Prostate gland (tissue), 2 donors: Measurements from ENCODE around the gene REXO4. TPM values are rescaled to one million over a fixed set of nuclear protein-coding genes. Genes with fewer than 3 reads are reported as not detected.
"Not testable (repeated sequence)": the region's sequence is repeated elsewhere in the genome, so short reads cannot be mapped to it uniquely, and the experiment has no call there.

Experiments used
- DNase-seq: peaks from one replicate; pipeline ENCODE4 v3.0.0-alpha.2; 2019; ENCODE audit warnings: low spot score
- H3K27ac ChIP-seq, 2 donors: fragments of 200-600 bp; sonication (generic); 2 replicates each; pipeline ENCODE4 v1.5.1; 2017 to 2019
- H3K27me3 ChIP-seq: fragments of 200-600 bp; sonication (generic); replicated peaks from 2 replicates; pipeline ENCODE4 v1.5.1; 2019; ENCODE audit not compliant: insufficient read depth
- H3K36me3 ChIP-seq, 2 donors: fragments of 200-600 bp; sonication (generic); 1 replicate in 1 of 2; 2 replicates in 1 of 2; pipeline versions ENCODE4 v1.5.1 to v1.8.1; 2017 to 2019
- H3K4me1 ChIP-seq: fragments of 200-600 bp; sonication (generic); replicated peaks from 2 replicates; pipeline ENCODE4 v1.5.1; 2019
- H3K4me3 ChIP-seq, 2 donors: fragments of 200-600 bp; sonication (generic); 2 replicates each; pipeline ENCODE4 v1.5.1; 2017 to 2019
- H3K9me3 ChIP-seq: fragments of 200-600 bp; sonication (generic); 2 replicates; pipeline ENCODE4 v1.5.1; 2017
- CTCF ChIP-seq, 4 experiments: fragments of 200-600 bp in 2 of 4; fragments of 450-650 bp in 2 of 4; sonication (generic) in 2 of 4; IDR thresholded peaks; 1 replicate in 3 of 4; 2 replicates in 1 of 4; pipeline ENCODE4 v1.5.1; 2016 to 2019; ENCODE audit warnings: antibody characterized with exemption in 4 of 4, mild to moderate bottlenecking in 2 of 4, moderate library complexity in 2 of 4
- POLR2A ChIP-seq: fragments of 450-650 bp; IDR thresholded peaks from one replicate; pipeline ENCODE4 v1.6.1; 2016; ENCODE audit warnings: antibody characterized with exemption, mild to moderate bottlenecking
- POLR2AphosphoS5 ChIP-seq: sonication (generic); formaldehyde crosslinking; IDR thresholded peaks from one replicate; pipeline ENCODE4 v1.6.1; 2017; ENCODE audit warnings: antibody characterized with exemption
- WGBS: methylation state at CpG from one replicate; pipeline ENCODE4 v1.1.5; 2018; 5-methylcytosine and 5-hydroxymethylcytosine counted together
- intact Hi-C: fragments of 100-400 bp; cut with DNase I; formaldehyde crosslinking; loops from one replicate; pipeline ENCODE4 v1.14.2; 2022
- total RNA-seq, 2 donors: library from RNA; depleted of rRNA; stranded (reverse); fragments of >200 nt; gene quantifications; one replicate each; pipeline ENCODE4 v1.1.0, GENCODE V29; 2016

Gene REXO4
- total RNA-seq, 2 donors from 2014 or later: 20.8 to 34.5 TPM

GRCh38 chr9:133397895-133398294 is 19.9 kb downstream of the REXO4 start:
- no peak for TF ChIP-seq CTCF (IDR thresholded peaks at IDR 0.05)
- TF ChIP-seq POLR2AphosphoS5: no peak
- no peak for TF ChIP-seq POLR2A
- Histone ChIP-seq H3K4me3 (no peak overlapping the region), H3K27me3 (peaks cover 4% of the 10 kb centered on the region), H3K27ac (no peak overlapping the region), H3K9me3 (no peaks in the 10 kb centered on the region), H3K4me1 (no peaks in the 10 kb centered on the region), H3K36me3 (no peaks in the 10 kb centered on the region)
- 58% methylated on average over 7 of the region's 9 CpGs for WGBS
- DNase-seq: no peak
- intact Hi-C loops: no loop called here

- 80% methylated on average over 6 of the region's 6 CpGs for WGBS
- intact Hi-C loops: no loop called here
- Histone ChIP-seq H3K9me3 (no peaks in the 10 kb centered on the region), H3K27me3 (peaks cover 4% of the 10 kb centered on the region), H3K4me1 (no peaks in the 10 kb centered on the region), H3K27ac (no peak overlapping the region), H3K36me3 (no peaks in the 10 kb centered on the region), H3K4me3 (no peak overlapping the region)
- TF ChIP-seq CTCF (IDR thresholded peaks at IDR 0.05): no peak
- no peak for TF ChIP-seq POLR2AphosphoS5
- no peak for TF ChIP-seq POLR2A
- DNase-seq: no peak
Measured at GRCh38 chr9:133397370-133397769, 20.4 kb downstream of the REXO4 start.

- TF ChIP-seq CTCF (IDR thresholded peaks at IDR 0.05) (no peak), POLR2A (no peak), POLR2AphosphoS5 (no peak)
- 36% methylated on average over 14 of the region's 14 CpGs for WGBS
- Histone ChIP-seq H3K27me3 (peaks cover 4% of the 10 kb centered on the region), H3K36me3 (no peaks in the 10 kb centered on the region), H3K9me3 (no peaks in the 10 kb centered on the region), H3K4me3 (no peak overlapping the region), H3K4me1 (no peaks in the 10 kb centered on the region), H3K27ac (no peak overlapping the region)
- DNase-seq: no peak
- intact Hi-C loops: no loop called here
Measured at GRCh38 chr9:133396952-133397351, 20.9 kb downstream of the REXO4 start.

GRCh38 chr9:133394687-133395271 is 23.0 kb downstream of the REXO4 start:
- H3K27me3 ChIP-seq: peaks cover 4% of the 10 kb centered on the region
- H3K9me3 ChIP-seq: no peaks in the 10 kb centered on the region
- intact Hi-C loops: no loop called here
- no peaks in the 10 kb centered on the region for H3K4me1 ChIP-seq
- no peak overlapping the region for H3K4me3 ChIP-seq
- TF ChIP-seq POLR2A (no peak), POLR2AphosphoS5 (no peak), CTCF (IDR thresholded peaks at IDR 0.05) (no peak)
- H3K27ac ChIP-seq: no peak overlapping the region
- DNase-seq: no peak
- 34% methylated on average over 8 of the region's 8 CpGs for WGBS
- H3K36me3 ChIP-seq: no peaks in the 10 kb centered on the region

GRCh38 chr9:133393399-133393798 is 24.4 kb downstream of the REXO4 start:
- WGBS: 93% methylated on average over 3 of the region's 3 CpGs
- DNase-seq: no peak
- H3K36me3 ChIP-seq: no peaks in the 10 kb centered on the region
- peaks cover 4% of the 10 kb centered on the region for H3K27me3 ChIP-seq
- no peaks in the 10 kb centered on the region for H3K9me3 ChIP-seq
- no peak for TF ChIP-seq POLR2AphosphoS5
- no peak for TF ChIP-seq POLR2A
- TF ChIP-seq CTCF (IDR thresholded peaks at IDR 0.05): no peak
- no peak overlapping the region for H3K4me3 ChIP-seq
- intact Hi-C loops: no loop called here
- H3K27ac ChIP-seq: no peak overlapping the region
- H3K4me1 ChIP-seq: no peaks in the 10 kb centered on the region

GRCh38 chr9:133392308-133392707 is 25.5 kb downstream of the REXO4 start:
- DNase-seq, H3K4me3 ChIP-seq, H3K4me1 ChIP-seq, H3K27me3 ChIP-seq, H3K9me3 ChIP-seq, H3K36me3 ChIP-seq, intact Hi-C loops, H3K27ac ChIP-seq: not testable (repeated sequence)
- WGBS: 99% methylated on average over 3 of the region's 3 CpGs

- H3K36me3 ChIP-seq, intact Hi-C loops, H3K4me3 ChIP-seq, H3K27ac ChIP-seq, H3K27me3 ChIP-seq, H3K4me1 ChIP-seq, H3K9me3 ChIP-seq, DNase-seq: not testable (repeated sequence)
- 58% methylated on average over 3 of the region's 4 CpGs for WGBS
Measured at GRCh38 chr9:133391449-133391848, 26.4 kb downstream of the REXO4 start.
